WTC11 (cell line): Measurements from ENCODE around the gene PTGES2. TPM values are rescaled to one million over a fixed set of nuclear protein-coding genes. Genes with fewer than 3 reads are reported as not detected.

ENCODE experiments used
- ATAC-seq: fragments of 200-7000 bp; cut with Tn5 transposase; 2 replicates; pipeline ENCODE4 v1.10.0; 2021; ENCODE audit warnings: mild to moderate bottlenecking, moderate library complexity
- CTCF ChIA-PET: fragments of 300-600 bp; sonication (Branson Sonifier 250); formaldehyde crosslinking; loops from one replicate; lab custom pipeline; 2021; ENCODE audit warnings: antibody characterized with exemption; lab: Charles Lee
- POLR2A ChIA-PET: fragments of 350-600 bp; sonication (Branson Sonifier 250); formaldehyde crosslinking; loops from one replicate; lab custom pipeline; 2021; ENCODE audit warnings: antibody characterized with exemption; lab: Charles Lee
- DNase-seq: peaks from one replicate; pipeline ENCODE4 v3.0.0; 2021; ENCODE audit warnings: low spot score
- H3K27ac Mint-ChIP-seq: 2 replicates; pipeline ENCODE4 v1.8.0; 2021; ENCODE audit warnings: mixed read lengths
- H3K27me3 Mint-ChIP-seq: 2 replicates; pipeline ENCODE4 v1.8.0; 2021; ENCODE audit warnings: low read depth, mild to moderate bottlenecking, moderate library complexity, mixed read lengths
- H3K36me3 Mint-ChIP-seq: 2 replicates; pipeline ENCODE4 v1.8.0; 2021; ENCODE audit warnings: mixed read lengths
- H3K4me1 Mint-ChIP-seq: 2 replicates; pipeline ENCODE4 v1.8.0; 2022; ENCODE audit warnings: mixed read lengths
- H3K4me3 Mint-ChIP-seq: 2 replicates; pipeline ENCODE4 v1.8.0; 2021; ENCODE audit warnings: mild to moderate bottlenecking, moderate library complexity, mixed read lengths
- H3K9me3 Mint-ChIP-seq: 2 replicates; pipeline ENCODE4 v1.8.0; 2021; ENCODE audit warnings: mixed read lengths
- FOXP1 ChIP-seq: sonication (generic); formaldehyde crosslinking; IDR thresholded peaks from 2 replicates; pipeline ENCODE4 v1.8.0; 2022; ENCODE audit warnings: missing genetic modification reagents, mild to moderate bottlenecking, moderate library complexity, borderline replicate concordance
- HMGA2 ChIP-seq: fragments of 250-450 bp; sonication (Bioruptor Pico); IDR thresholded peaks from 2 replicates; pipeline ENCODE4 v1.4.0; 2021; ENCODE audit warnings: mild to moderate bottlenecking, moderate library complexity
- IRF2 ChIP-seq: sonication (generic); formaldehyde crosslinking; IDR thresholded peaks from 2 replicates; pipeline ENCODE4 v1.8.0; 2022; ENCODE audit warnings: low read depth, missing genetic modification reagents, borderline replicate concordance
- KAT7 ChIP-seq: sonication (generic); formaldehyde crosslinking; IDR thresholded peaks from 2 replicates; pipeline ENCODE4 v1.8.1; 2023; ENCODE audit warnings: missing genetic modification reagents, mild to moderate bottlenecking, borderline replicate concordance
- NFATC4 ChIP-seq: fragments of 250-450 bp; sonication (Bioruptor Pico); IDR thresholded peaks from 2 replicates; pipeline ENCODE4 v1.9.0; 2021; ENCODE audit warnings: mild to moderate bottlenecking
- NR3C1 ChIP-seq: sonication (generic); formaldehyde crosslinking; conservative IDR thresholded peaks from 2 replicates; pipeline ENCODE4 v1.8.1; 2023; ENCODE audit warnings: low read depth, mild to moderate bottlenecking, missing genetic modification reagents
- RORB ChIP-seq: fragments of 250-450 bp; sonication (Bioruptor Pico); IDR thresholded peaks from 2 replicates; pipeline ENCODE4 v1.9.0; 2021; ENCODE audit warnings: mild to moderate bottlenecking
- SMAD3 ChIP-seq: sonication (generic); formaldehyde crosslinking; IDR thresholded peaks from 2 replicates; pipeline ENCODE4 v1.8.0; 2022; ENCODE audit warnings: missing genetic modification reagents, mild to moderate bottlenecking, borderline replicate concordance
- TCF7 ChIP-seq: sonication (generic); formaldehyde crosslinking; IDR thresholded peaks from 2 replicates; pipeline ENCODE4 v1.8.0; 2022; ENCODE audit warnings: mild to moderate bottlenecking, low read depth, missing genetic modification reagents, moderate library complexity
- ZNF138 ChIP-seq: sonication (generic); formaldehyde crosslinking; conservative IDR thresholded peaks from 2 replicates; pipeline ENCODE4 v1.8.1; 2022; ENCODE audit warnings: mild to moderate bottlenecking, moderate library complexity, missing genetic modification reagents
- ZNF416 ChIP-seq: fragments of 250-450 bp; sonication (Bioruptor Pico); IDR thresholded peaks from 2 replicates; pipeline ENCODE4 v1.9.0; 2021; ENCODE audit warnings: mild to moderate bottlenecking, inconsistent platforms
- ZNF423 ChIP-seq: fragments of 250-450 bp; sonication (Bioruptor Pico); IDR thresholded peaks from 2 replicates; pipeline ENCODE4 v2.1.2; 2022; ENCODE audit warnings: mild to moderate bottlenecking, moderate library complexity
- total RNA-seq: library from RNA; stranded (reverse); gene quantifications from 3 replicates; pipeline ENCODE4 v1.2.3, GENCODE V29; 2021
- TF ChIP-seq, protein P1 (sequence below): fragments of 250-450 bp; sonication (Bioruptor Pico); IDR thresholded peaks from 2 replicates; pipeline ENCODE4 v2.1.2; 2022; ENCODE audit warnings: mild to moderate bottlenecking, moderate library complexity
- TF ChIP-seq, protein P2 (sequence below): sonication (generic); formaldehyde crosslinking; IDR thresholded peaks from 2 replicates; pipeline ENCODE4 v1.8.0; 2023; ENCODE audit warnings: mild to moderate bottlenecking, missing genetic modification reagents
- TF ChIP-seq, protein P3 (sequence below): sonication (generic); formaldehyde crosslinking; IDR thresholded peaks from 2 replicates; pipeline ENCODE4 v1.8.0; 2022; ENCODE audit warnings: mild to moderate bottlenecking, missing genetic modification reagents
- TF ChIP-seq, protein P4 (sequence below): fragments of 250-450 bp; sonication (Bioruptor Pico); conservative IDR thresholded peaks from 2 replicates; pipeline ENCODE4 v1.9.0; 2021; ENCODE audit warnings: mild to moderate bottlenecking
- TF ChIP-seq, protein P5 (sequence below): fragments of 200-600 bp; IDR thresholded peaks from 2 replicates; pipeline ENCODE4 v1.8.0; 2022; ENCODE audit warnings: antibody characterized with exemption
- TF ChIP-seq, protein P6 (sequence below): fragments of 250-450 bp; sonication (Bioruptor Pico); IDR thresholded peaks from 2 replicates; pipeline ENCODE4 v1.9.0; 2021; ENCODE audit warnings: moderate library complexity, mild to moderate bottlenecking, inconsistent platforms, borderline replicate concordance
- TF ChIP-seq, protein P7 (sequence below): sonication (generic); formaldehyde crosslinking; IDR thresholded peaks from 2 replicates; pipeline ENCODE4 v1.8.0; 2022; ENCODE audit warnings: missing genetic modification reagents

PTGES2 gene
- total RNA-seq, 1 experiment from 2014 or later = 118 TPM

DNA sequence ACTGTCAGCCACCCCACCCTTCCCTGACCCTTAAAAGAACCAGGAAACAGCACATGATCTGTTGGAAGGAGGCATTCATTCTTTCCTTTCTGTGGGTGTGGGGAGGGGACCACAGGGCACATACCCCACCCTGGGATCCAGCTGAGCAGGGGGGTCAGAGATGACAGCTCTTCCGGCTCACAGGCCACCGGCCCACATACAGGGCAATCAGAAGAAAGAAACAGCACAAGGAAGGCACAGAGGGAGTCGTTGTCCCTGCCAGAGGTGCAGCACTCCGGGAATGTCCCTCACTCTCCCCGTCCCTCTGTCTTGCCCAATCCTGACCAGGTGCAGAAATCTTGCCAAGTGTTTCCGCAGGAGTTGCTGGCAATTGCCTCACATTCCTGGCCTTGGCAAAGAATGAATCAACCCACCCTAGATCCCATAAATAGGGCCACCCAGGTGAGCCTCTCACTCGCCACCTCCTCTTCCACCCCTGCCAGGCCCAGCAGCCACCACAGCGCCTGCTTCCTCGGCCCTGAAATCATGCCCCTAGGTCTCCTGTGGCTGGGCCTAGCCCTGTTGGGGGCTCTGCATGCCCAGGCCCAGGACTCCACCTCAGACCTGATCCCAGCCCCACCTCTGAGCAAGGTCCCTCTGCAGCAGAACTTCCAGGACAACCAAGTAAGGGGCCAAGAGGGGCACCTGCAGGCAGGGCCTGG lies 21.6 kb upstream of the PTGES2 start, which contains the start of gene LCN2:
Gene LCN2 (plus strand): TSS at position 453 of the 701 bp plus-strand sequence. CDS start 73 bp downstream, at position 526.
- ChIA-PET POLR2A (no interaction called here), CTCF (interaction anchor here (1.0 to 4.4 kb wide), 2 partner anchors 12 to 32 kb away, joined by 3 to 36 read pairs; no protein-coding TSS in a partner anchor)
- no peaks in the 10 kb centered on the region for H3K9me3 Mint-ChIP-seq
- TF ChIP-seq SMAD3 (CRISPR knock-in tag) = no peak
- no peak for TF ChIP-seq TCF7 (CRISPR knock-in tag)
- no peak for TF ChIP-seq ZNF416 (CRISPR knock-in tag)
- TF ChIP-seq HMGA2 (CRISPR knock-in tag) = no peak
- TF ChIP-seq IRF2 (CRISPR knock-in tag) = no peak
- TF ChIP-seq ZNF423 (CRISPR knock-in tag) = no peak
- TF ChIP-seq, protein P1, sequence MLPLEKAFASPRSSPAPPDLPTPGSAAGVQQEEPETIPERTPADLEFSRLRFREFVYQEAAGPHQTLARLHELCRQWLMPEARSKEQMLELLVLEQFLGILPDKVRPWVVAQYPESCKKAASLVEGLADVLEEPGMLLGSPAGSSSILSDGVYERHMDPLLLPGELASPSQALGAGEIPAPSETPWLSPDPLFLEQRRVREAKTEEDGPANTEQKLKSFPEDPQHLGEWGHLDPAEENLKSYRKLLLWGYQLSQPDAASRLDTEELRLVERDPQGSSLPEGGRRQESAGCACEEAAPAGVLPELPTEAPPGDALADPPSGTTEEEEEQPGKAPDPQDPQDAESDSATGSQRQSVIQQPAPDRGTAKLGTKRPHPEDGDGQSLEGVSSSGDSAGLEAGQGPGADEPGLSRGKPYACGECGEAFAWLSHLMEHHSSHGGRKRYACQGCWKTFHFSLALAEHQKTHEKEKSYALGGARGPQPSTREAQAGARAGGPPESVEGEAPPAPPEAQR (CRISPR knock-in tag) = no peak
- TF ChIP-seq FOXP1 (CRISPR knock-in tag) = no peak
- TF ChIP-seq, protein P2, sequence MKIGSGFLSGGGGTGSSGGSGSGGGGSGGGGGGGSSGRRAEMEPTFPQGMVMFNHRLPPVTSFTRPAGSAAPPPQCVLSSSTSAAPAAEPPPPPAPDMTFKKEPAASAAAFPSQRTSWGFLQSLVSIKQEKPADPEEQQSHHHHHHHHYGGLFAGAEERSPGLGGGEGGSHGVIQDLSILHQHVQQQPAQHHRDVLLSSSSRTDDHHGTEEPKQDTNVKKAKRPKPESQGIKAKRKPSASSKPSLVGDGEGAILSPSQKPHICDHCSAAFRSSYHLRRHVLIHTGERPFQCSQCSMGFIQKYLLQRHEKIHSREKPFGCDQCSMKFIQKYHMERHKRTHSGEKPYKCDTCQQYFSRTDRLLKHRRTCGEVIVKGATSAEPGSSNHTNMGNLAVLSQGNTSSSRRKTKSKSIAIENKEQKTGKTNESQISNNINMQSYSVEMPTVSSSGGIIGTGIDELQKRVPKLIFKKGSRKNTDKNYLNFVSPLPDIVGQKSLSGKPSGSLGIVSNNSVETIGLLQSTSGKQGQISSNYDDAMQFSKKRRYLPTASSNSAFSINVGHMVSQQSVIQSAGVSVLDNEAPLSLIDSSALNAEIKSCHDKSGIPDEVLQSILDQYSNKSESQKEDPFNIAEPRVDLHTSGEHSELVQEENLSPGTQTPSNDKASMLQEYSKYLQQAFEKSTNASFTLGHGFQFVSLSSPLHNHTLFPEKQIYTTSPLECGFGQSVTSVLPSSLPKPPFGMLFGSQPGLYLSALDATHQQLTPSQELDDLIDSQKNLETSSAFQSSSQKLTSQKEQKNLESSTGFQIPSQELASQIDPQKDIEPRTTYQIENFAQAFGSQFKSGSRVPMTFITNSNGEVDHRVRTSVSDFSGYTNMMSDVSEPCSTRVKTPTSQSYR (CRISPR knock-in tag) = no peak
- no peak for TF ChIP-seq ZNF138
- TF ChIP-seq, protein P3, sequence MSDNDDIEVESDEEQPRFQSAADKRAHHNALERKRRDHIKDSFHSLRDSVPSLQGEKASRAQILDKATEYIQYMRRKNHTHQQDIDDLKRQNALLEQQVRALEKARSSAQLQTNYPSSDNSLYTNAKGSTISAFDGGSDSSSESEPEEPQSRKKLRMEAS (CRISPR knock-in tag) = no peak
- TF ChIP-seq NFATC4 = no peak
- TF ChIP-seq, protein P4, sequence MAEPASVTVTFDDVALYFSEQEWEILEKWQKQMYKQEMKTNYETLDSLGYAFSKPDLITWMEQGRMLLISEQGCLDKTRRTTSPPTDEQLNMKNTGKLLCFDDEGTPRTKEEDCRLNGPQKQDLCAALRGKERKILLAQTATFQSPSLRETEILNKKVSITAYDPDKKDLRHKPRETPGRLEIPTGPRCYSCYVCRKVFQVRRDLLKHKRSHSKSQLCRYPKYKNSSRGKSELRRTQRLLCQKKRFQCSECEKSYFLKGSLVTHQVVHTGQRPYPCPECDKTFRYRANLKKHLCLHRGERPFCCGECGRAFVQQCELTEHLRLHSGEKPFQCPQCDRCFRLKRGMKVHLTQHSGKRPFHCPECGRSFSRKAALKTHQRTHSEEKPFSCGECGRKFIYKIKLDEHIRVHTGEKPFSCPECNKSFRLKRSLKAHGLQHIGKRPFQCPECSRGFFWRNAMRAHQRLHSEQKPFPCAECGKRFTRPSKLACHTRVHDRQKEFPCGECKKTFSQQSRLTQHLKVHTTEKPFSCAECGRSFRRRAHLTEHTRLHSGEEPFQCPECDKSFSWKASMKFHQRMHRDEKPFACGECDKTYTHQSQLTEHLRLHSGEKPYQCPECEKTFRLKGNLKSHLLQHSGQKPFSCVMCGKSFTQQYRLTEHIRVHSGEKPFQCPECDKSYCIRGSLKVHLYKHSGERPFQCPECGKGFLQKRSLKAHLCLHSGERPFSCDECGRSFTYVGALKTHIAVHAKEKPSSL (CRISPR knock-in tag) = no peak
- no peak for TF ChIP-seq NR3C1
- TF ChIP-seq, protein P5, sequence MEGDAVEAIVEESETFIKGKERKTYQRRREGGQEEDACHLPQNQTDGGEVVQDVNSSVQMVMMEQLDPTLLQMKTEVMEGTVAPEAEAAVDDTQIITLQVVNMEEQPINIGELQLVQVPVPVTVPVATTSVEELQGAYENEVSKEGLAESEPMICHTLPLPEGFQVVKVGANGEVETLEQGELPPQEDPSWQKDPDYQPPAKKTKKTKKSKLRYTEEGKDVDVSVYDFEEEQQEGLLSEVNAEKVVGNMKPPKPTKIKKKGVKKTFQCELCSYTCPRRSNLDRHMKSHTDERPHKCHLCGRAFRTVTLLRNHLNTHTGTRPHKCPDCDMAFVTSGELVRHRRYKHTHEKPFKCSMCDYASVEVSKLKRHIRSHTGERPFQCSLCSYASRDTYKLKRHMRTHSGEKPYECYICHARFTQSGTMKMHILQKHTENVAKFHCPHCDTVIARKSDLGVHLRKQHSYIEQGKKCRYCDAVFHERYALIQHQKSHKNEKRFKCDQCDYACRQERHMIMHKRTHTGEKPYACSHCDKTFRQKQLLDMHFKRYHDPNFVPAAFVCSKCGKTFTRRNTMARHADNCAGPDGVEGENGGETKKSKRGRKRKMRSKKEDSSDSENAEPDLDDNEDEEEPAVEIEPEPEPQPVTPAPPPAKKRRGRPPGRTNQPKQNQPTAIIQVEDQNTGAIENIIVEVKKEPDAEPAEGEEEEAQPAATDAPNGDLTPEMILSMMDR = no peak
- TF ChIP-seq, protein P6, sequence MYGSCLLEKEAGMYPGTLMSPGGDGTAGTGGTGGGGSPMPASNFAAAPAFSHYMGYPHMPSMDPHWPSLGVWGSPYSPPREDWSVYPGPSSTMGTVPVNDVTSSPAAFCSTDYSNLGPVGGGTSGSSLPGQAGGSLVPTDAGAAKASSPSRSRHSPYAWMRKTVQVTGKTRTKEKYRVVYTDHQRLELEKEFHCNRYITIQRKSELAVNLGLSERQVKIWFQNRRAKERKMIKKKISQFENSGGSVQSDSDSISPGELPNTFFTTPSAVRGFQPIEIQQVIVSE (CRISPR knock-in tag) = no peak
- no peak for TF ChIP-seq KAT7
- TF ChIP-seq RORB (CRISPR knock-in tag) = no peak
- TF ChIP-seq, protein P7, sequence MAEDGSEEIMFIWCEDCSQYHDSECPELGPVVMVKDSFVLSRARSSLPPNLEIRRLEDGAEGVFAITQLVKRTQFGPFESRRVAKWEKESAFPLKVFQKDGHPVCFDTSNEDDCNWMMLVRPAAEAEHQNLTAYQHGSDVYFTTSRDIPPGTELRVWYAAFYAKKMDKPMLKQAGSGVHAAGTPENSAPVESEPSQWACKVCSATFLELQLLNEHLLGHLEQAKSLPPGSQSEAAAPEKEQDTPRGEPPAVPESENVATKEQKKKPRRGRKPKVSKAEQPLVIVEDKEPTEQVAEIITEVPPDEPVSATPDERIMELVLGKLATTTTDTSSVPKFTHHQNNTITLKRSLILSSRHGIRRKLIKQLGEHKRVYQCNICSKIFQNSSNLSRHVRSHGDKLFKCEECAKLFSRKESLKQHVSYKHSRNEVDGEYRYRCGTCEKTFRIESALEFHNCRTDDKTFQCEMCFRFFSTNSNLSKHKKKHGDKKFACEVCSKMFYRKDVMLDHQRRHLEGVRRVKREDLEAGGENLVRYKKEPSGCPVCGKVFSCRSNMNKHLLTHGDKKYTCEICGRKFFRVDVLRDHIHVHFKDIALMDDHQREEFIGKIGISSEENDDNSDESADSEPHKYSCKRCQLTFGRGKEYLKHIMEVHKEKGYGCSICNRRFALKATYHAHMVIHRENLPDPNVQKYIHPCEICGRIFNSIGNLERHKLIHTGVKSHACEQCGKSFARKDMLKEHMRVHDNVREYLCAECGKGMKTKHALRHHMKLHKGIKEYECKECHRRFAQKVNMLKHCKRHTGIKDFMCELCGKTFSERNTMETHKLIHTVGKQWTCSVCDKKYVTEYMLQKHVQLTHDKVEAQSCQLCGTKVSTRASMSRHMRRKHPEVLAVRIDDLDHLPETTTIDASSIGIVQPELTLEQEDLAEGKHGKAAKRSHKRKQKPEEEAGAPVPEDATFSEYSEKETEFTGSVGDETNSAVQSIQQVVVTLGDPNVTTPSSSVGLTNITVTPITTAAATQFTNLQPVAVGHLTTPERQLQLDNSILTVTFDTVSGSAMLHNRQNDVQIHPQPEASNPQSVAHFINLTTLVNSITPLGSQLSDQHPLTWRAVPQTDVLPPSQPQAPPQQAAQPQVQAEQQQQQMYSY (CRISPR knock-in tag) = no peak
- no peak within 1 kb of the TSS for H3K4me3 Mint-ChIP-seq
- peaks cover 12% of the 10 kb centered on the region for H3K4me1 Mint-ChIP-seq
- H3K27me3 Mint-ChIP-seq = peaks cover 7% of the 10 kb centered on the region; the same call in 1 of the 2 replicates
- ATAC-seq (no peak), DNase-seq (no peak)
- no peak within 1 kb of the TSS for H3K27ac Mint-ChIP-seq
- no peaks in the 10 kb centered on the region for H3K36me3 Mint-ChIP-seq
